SK-N-SH (cell line): ENCODE measurements around the gene ATP1A4. TPM values are rescaled to one million over a fixed set of nuclear protein-coding genes. Genes with fewer than 3 reads are reported as not detected.

Experiments used
- CTCF ChIA-PET: fragments of 300-600, 350-600 bp; formaldehyde crosslinking; extraction: SDS; loops from one replicate; lab custom pipeline; 2021; lab: Yijun Ruan, JAX
- POLR2A ChIA-PET: fragments of 350-600 bp; sonication (Branson Sonifier 250); formaldehyde crosslinking; extraction: SDS; loops from one replicate; lab custom pipeline; 2020; ENCODE audit warnings: antibody characterized with exemption, inconsistent platforms; lab: Yijun Ruan, JAX
- DNase-seq: peaks from one replicate; pipeline ENCODE4 v3.0.0; 2012
- H2AFZ ChIP-seq: fragments of 200-600 bp; sonication (generic); 2 replicates; pipeline ENCODE4 v1.8.1; 2016; ENCODE audit warnings: antibody characterized with exemption, mild to moderate bottlenecking, low read depth
- H3F3A ChIP-seq: fragments of 200-600 bp; sonication (generic); replicated peaks from 2 replicates; pipeline ENCODE3; 2016; ENCODE audit warnings: antibody characterized with exemption, mild to moderate bottlenecking; ENCODE audit not compliant: insufficient read depth
- H3K27ac ChIP-seq, 2 experiments: fragments of 200-500 bp in 1 of 2; fragments of 200-600 bp in 1 of 2; sonication (Bioruptor generic) in 1 of 2; sonication (generic), shearing (Covaris generic) in 1 of 2; 2 replicates each; pipeline versions ENCODE4 v1.5.1 to v1.6.1; 2014 to 2016; ENCODE audit warnings: low read depth in 2 of 2, inconsistent platforms in 1 of 2, low read length in 1 of 2, mild to moderate bottlenecking in 1 of 2, mixed read lengths in 1 of 2
- H3K27me3 ChIP-seq: fragments of 200-600 bp; sonication (generic), shearing (Covaris generic); 2 replicates; pipeline ENCODE4 v1.6.1; 2016; ENCODE audit warnings: mixed run types; ENCODE audit not compliant: insufficient read depth
- H3K36me3 ChIP-seq, 2 experiments: fragments of 200-500 bp in 1 of 2; fragments of 200-600 bp in 1 of 2; sonication (Bioruptor generic) in 1 of 2; sonication (generic) in 1 of 2; replicated peaks in 1 of 2; 2 replicates each; pipeline versions ENCODE3 to v1.5.1; 2014 to 2016; ENCODE audit warnings: low read length in 1 of 2, mild to moderate bottlenecking in 1 of 2; ENCODE audit not compliant: insufficient read depth in 2 of 2, control insufficient read depth in 1 of 2
- H3K4me1 ChIP-seq, 2 experiments: fragments of 200-500 bp in 1 of 2; fragments of 200-600 bp in 1 of 2; sonication (Bioruptor generic) in 1 of 2; sonication (generic), shearing (Covaris generic) in 1 of 2; 2 replicates each; pipeline versions ENCODE4 v1.5.1 to v1.6.1; 2014 to 2016; ENCODE audit warnings: low read depth in 1 of 2, low read length in 1 of 2, mixed run types in 1 of 2; ENCODE audit not compliant: insufficient read depth in 2 of 2, control insufficient read depth in 1 of 2
- H3K4me2 ChIP-seq: fragments of 200-600 bp; sonication (generic), shearing (Covaris generic); 2 replicates; pipeline ENCODE4 v1.6.1; 2017; ENCODE audit warnings: mixed run types
- H3K4me3 ChIP-seq, 2 experiments: fragments of 200-500 bp in 1 of 2; fragments of 200-600 bp in 1 of 2; sonication (Bioruptor generic) in 1 of 2; sonication (generic), shearing (Covaris generic) in 1 of 2; 2 replicates each; pipeline versions ENCODE4 v1.5.1 to v1.8.1; 2014 to 2016; ENCODE audit warnings: low read depth in 2 of 2, inconsistent platforms in 1 of 2, low read length in 1 of 2, mild to moderate bottlenecking in 1 of 2, mixed read lengths in 1 of 2, moderate library complexity in 1 of 2
- H3K79me2 ChIP-seq: fragments of 200-600 bp; sonication (generic); 2 replicates; pipeline ENCODE4 v1.8.1; 2017; ENCODE audit warnings: mild to moderate bottlenecking; ENCODE audit not compliant: insufficient read depth
- H3K9ac ChIP-seq: fragments of 200-600 bp; sonication (generic); 2 replicates; pipeline ENCODE4 v1.6.1; 2017; ENCODE audit warnings: mixed run types
- H3K9me2 ChIP-seq: fragments of 200-600 bp; sonication (generic); 2 replicates; pipeline ENCODE4 v1.6.1; 2017; ENCODE audit warnings: mixed run types
- H3K9me3 ChIP-seq: fragments of 200-600 bp; sonication (generic); 2 replicates; pipeline ENCODE4 v1.6.1; 2017; ENCODE audit warnings: mixed run types, mild to moderate bottlenecking, moderate library complexity
- H4K20me1 ChIP-seq: fragments of 200-600 bp; sonication (generic); 2 replicates; pipeline ENCODE4 v1.6.1; 2017; ENCODE audit warnings: mild to moderate bottlenecking, mixed run types; ENCODE audit not compliant: insufficient read depth
- CHD2 ChIP-seq: fragments of 150-350 bp; IDR thresholded peaks from 2 replicates; pipeline ENCODE4 v1.6.1; 2018; ENCODE audit warnings: low read length; ENCODE audit not compliant: partially characterized antibody
- FOXJ3 ChIP-seq: sonication (generic); formaldehyde crosslinking; IDR thresholded peaks from 2 replicates; pipeline ENCODE4 v1.5.1; 2020; ENCODE audit warnings: mild to moderate bottlenecking, missing genetic modification reagents
- GABPA ChIP-seq: IDR thresholded peaks from 2 replicates; pipeline ENCODE4 v1.4.0; 2012; ENCODE audit warnings: low read depth, mild to moderate bottlenecking
- GATA2 ChIP-seq: sonication (generic); formaldehyde crosslinking; IDR thresholded peaks from 2 replicates; pipeline ENCODE4 v1.5.0; 2020; ENCODE audit warnings: mild to moderate bottlenecking, missing genetic modification reagents
- IRF3 ChIP-seq: fragments of 150-350 bp; IDR thresholded peaks from 2 replicates; pipeline ENCODE4 v1.6.1; 2016; ENCODE audit warnings: mild to moderate bottlenecking, low read depth, low read length
- JUND ChIP-seq: IDR thresholded peaks from 2 replicates; pipeline ENCODE4 v1.4.0; 2012
- MEF2A ChIP-seq: IDR thresholded peaks from 2 replicates; pipeline ENCODE4 v1.4.0; 2012; ENCODE audit warnings: low read depth, borderline replicate concordance
- NRF1 ChIP-seq: IDR thresholded peaks from 2 replicates; pipeline ENCODE4 v1.6.1; 2012; ENCODE audit warnings: low read depth, mild to moderate bottlenecking, low read length
- POLR2AphosphoS5 ChIP-seq: IDR thresholded peaks from 2 replicates; pipeline ENCODE4 v1.6.1; 2012; ENCODE audit warnings: low read depth, low read length
- RAD21 ChIP-seq: IDR thresholded peaks from 2 replicates; pipeline ENCODE4 v1.6.1; 2012; ENCODE audit warnings: mild to moderate bottlenecking, low read length
- RCOR1 ChIP-seq: fragments of 150-350 bp; IDR thresholded peaks from 2 replicates; pipeline ENCODE4 v1.6.1; 2017; ENCODE audit warnings: antibody characterized with exemption, low read length
- RFX5 ChIP-seq: IDR thresholded peaks from 2 replicates; pipeline ENCODE4 v1.6.1; 2012; ENCODE audit warnings: mild to moderate bottlenecking, improper control_type of control experiment, low read length
- TAF1 ChIP-seq: IDR thresholded peaks from 2 replicates; pipeline ENCODE4 v1.6.1; 2012; ENCODE audit warnings: low read depth, mild to moderate bottlenecking, low read length, moderate library complexity, borderline replicate concordance
- TCF12 ChIP-seq: IDR thresholded peaks from 2 replicates; pipeline ENCODE4 v1.4.0; 2012
- TEAD4 ChIP-seq: IDR thresholded peaks from 2 replicates; pipeline ENCODE4 v1.4.0; 2012; ENCODE audit warnings: mild to moderate bottlenecking, borderline replicate concordance; ENCODE audit not compliant: insufficient read depth
- WGBS: methylation state at CpG from one replicate; pipeline ENCODE4 v1.1.6; 2017; ENCODE audit warnings: low lambda C conversion rate; 5-methylcytosine and 5-hydroxymethylcytosine counted together
- polyA plus RNA-seq, 3 experiments: library from polyadenylated mRNA; depleted of rRNA; stranded (reverse); fragments of >200 nt; gene quantifications; 2 replicates each; pipeline ENCODE4 v1.2.3, GENCODE V29; 2012
- TF ChIP-seq, protein P1 (sequence below): IDR thresholded peaks from 2 replicates; pipeline ENCODE4; 2012
- TF ChIP-seq, protein P2 (sequence below): IDR thresholded peaks from 2 replicates; pipeline ENCODE4 v1.4.0; 2012; ENCODE audit warnings: low read depth, borderline replicate concordance

The ATP1A4 gene
- polyA plus RNA-seq, 1 of the 3 experiments (the other 2 are of a cell fraction) = not detected

DNA sequence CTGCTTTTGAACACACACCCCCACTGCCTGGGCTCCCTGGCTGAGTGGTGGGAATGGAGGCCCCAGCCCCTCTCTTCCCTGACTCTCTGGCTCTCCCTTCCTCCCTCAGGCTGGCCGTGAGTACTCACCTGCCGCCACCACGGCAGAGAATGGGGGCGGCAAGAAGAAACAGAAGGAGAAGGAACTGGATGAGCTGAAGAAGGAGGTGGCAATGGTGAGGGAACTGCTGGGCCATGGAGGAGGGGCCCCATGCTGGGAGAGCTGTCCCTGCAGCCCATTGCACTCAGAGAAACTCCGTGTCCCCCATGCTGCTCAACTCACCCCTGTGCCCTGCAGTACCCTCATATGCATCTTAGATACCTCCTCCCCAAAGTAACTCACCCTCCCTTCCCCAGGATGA lies 30.6 kb upstream of the ATP1A4 start (continued):
- TF ChIP-seq, protein P1, sequence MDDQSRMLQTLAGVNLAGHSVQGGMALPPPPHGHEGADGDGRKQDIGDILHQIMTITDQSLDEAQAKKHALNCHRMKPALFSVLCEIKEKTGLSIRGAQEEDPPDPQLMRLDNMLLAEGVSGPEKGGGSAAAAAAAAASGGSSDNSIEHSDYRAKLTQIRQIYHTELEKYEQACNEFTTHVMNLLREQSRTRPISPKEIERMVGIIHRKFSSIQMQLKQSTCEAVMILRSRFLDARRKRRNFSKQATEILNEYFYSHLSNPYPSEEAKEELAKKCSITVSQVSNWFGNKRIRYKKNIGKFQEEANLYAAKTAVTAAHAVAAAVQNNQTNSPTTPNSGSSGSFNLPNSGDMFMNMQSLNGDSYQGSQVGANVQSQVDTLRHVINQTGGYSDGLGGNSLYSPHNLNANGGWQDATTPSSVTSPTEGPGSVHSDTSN = no peak

- Histone ChIP-seq H3K4me3 (no peak overlapping the region), H3K9ac (no peak overlapping the region), H3K27me3 (peaks cover 9% of the 10 kb centered on the region; the same call in 1 of the 2 replicates), H4K20me1 (no peaks in the 10 kb centered on the region), H3F3A (no peaks in the 10 kb centered on the region), H3K27ac (no peak overlapping the region), H2AFZ (no peak overlapping the region), H3K9me2 (no peaks in the 10 kb centered on the region), H3K4me2 (no peak overlapping the region), H3K79me2 (no peaks in the 10 kb centered on the region), H3K36me3 (no peaks in the 10 kb centered on the region), H3K4me1 (peaks cover 0 to 8% of the 10 kb centered on the region in 2 experiments; a peak in 1 of 4 replicates), H3K9me3 (no peaks in the 10 kb centered on the region)
- no peak for DNase-seq
- POLR2A ChIA-PET = no interaction called here
- CTCF ChIA-PET = interaction anchor here (0.6 to 2.9 kb wide), 3 partner anchors 17 to 907 kb away, joined by 3 to 11 read pairs (median 4); no protein-coding TSS in a partner anchor
- TF ChIP-seq TCF12 = no peak
- no peak for TF ChIP-seq RAD21
- TF ChIP-seq TEAD4 = no peak
- no peak for TF ChIP-seq JUND
- TF ChIP-seq MEF2A = no peak
- TF ChIP-seq, protein P2, sequence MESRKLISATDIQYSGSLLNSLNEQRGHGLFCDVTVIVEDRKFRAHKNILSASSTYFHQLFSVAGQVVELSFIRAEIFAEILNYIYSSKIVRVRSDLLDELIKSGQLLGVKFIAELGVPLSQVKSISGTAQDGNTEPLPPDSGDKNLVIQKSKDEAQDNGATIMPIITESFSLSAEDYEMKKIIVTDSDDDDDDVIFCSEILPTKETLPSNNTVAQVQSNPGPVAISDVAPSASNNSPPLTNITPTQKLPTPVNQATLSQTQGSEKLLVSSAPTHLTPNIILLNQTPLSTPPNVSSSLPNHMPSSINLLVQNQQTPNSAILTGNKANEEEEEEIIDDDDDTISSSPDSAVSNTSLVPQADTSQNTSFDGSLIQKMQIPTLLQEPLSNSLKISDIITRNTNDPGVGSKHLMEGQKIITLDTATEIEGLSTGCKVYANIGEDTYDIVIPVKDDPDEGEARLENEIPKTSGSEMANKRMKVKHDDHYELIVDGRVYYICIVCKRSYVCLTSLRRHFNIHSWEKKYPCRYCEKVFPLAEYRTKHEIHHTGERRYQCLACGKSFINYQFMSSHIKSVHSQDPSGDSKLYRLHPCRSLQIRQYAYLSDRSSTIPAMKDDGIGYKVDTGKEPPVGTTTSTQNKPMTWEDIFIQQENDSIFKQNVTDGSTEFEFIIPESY = no peak
- TF ChIP-seq POLR2AphosphoS5 = no peak
- TF ChIP-seq TAF1 = no peak
- TF ChIP-seq RCOR1 = no peak
- no peak for TF ChIP-seq GABPA
- TF ChIP-seq GATA2 (CRISPR knock-in tag) = no peak
- TF ChIP-seq FOXJ3 (CRISPR knock-in tag) = no peak
- 76% methylated on average over 1 of the region's 1 CpG for WGBS
Observed at GRCh38 chr1:160121388-160121787, 30.0 kb upstream of the ATP1A4 start.

- no peaks in the 10 kb centered on the region for H3F3A ChIP-seq
- DNase-seq = no peak
- H3K4me2 ChIP-seq = no peak overlapping the region
- CTCF ChIA-PET = interaction anchor here (1.1 to 2.9 kb wide), 3 partner anchors 18 to 70 kb away, joined by 4 to 11 read pairs (median 5); no protein-coding TSS in a partner anchor
- no peaks in the 10 kb centered on the region for H3K9me3 ChIP-seq
- TF ChIP-seq RAD21 (no peak), RFX5 (no peak), TEAD4 (no peak), TAF1 (no peak), MEF2A (no peak), NRF1 (no peak), CHD2 (no peak), IRF3 (no peak)
- no peak overlapping the region for H2AFZ ChIP-seq
- no peak overlapping the region for H3K4me3 ChIP-seq
- H3K27ac ChIP-seq = no peak overlapping the region
- 66% methylated on average over 10 of the region's 16 CpGs for WGBS
- no peaks in the 10 kb centered on the region for H3K9me2 ChIP-seq
- no peaks in the 10 kb centered on the region for H4K20me1 ChIP-seq
- POLR2A ChIA-PET = no interaction called here
- H3K36me3 ChIP-seq = no peaks in the 10 kb centered on the region
- peaks cover 0 to 8% of the 10 kb centered on the region in 2 experiments; a peak in 1 of 4 replicates for H3K4me1 ChIP-seq
- no peaks in the 10 kb centered on the region for H3K27me3 ChIP-seq
- no peak overlapping the region for H3K9ac ChIP-seq
- no peaks in the 10 kb centered on the region for H3K79me2 ChIP-seq
Observed at GRCh38 chr1:160122978-160123495, 28.4 kb upstream of the ATP1A4 start.
